H1 (cell line): ENCODE data around the gene RREB1. TPM values are rescaled to one million over a fixed set of nuclear protein-coding genes. Genes with fewer than 3 reads are reported as not detected.

Source experiments
- CTCF ChIA-PET: fragments of 300-600 bp; sonication (Branson Sonifier 250); formaldehyde crosslinking; loops from one replicate; lab custom pipeline; 2021; ENCODE audit not compliant: partially characterized antibody; lab: Charles Lee
- POLR2A ChIA-PET: fragments of 300-600 bp; sonication (Branson Sonifier 250); formaldehyde crosslinking; loops from one replicate; lab custom pipeline; 2021; ENCODE audit warnings: inconsistent platforms; ENCODE audit not compliant: partially characterized antibody; lab: Charles Lee
- DNase-seq, 2 experiments: peaks; one replicate each; pipeline versions ENCODE4 v3.0.0 to v3.0.0-alpha.2; 2010 to 2022; ENCODE audit warnings: low spot score in 2 of 2, low read depth in 1 of 2, mixed read lengths in 1 of 2
- FAIRE-seq: peaks from 2 replicates; lab custom pipeline; 2011; peaks lifted over from hg19 to GRCh38; lab: Jason Lieb, UNC
- H2AFZ ChIP-seq: 2 replicates; pipeline ENCODE4 v1.8.1; 2012; ENCODE audit warnings: low read length, inconsistent platforms
- H2AK5ac ChIP-seq: 2 replicates; pipeline ENCODE4 v1.6.1; 2013; ENCODE audit warnings: low read depth, low read length
- H2BK120ac ChIP-seq: replicated peaks from 2 replicates; pipeline ENCODE3; 2013; ENCODE audit warnings: low read depth, low read length, inconsistent platforms
- H2BK12ac ChIP-seq: 2 replicates; pipeline ENCODE4 v1.6.1; 2013; ENCODE audit warnings: low read depth, low read length
- H2BK15ac ChIP-seq: 2 replicates; pipeline ENCODE4 v1.6.1; 2013; ENCODE audit warnings: low read length
- H2BK20ac ChIP-seq: 2 replicates; pipeline ENCODE4 v1.6.1; 2013; ENCODE audit warnings: low read length
- H2BK5ac ChIP-seq: 2 replicates; pipeline ENCODE4 v1.6.1; 2013; ENCODE audit warnings: low read depth, low read length
- H3K14ac ChIP-seq: 2 replicates; pipeline ENCODE4 v1.6.1; 2013; ENCODE audit warnings: inconsistent platforms; ENCODE audit not compliant: insufficient read length
- H3K18ac ChIP-seq: 2 replicates; pipeline ENCODE4 v1.6.1; 2013; ENCODE audit warnings: low read length; ENCODE audit errors: extremely low read depth
- H3K23ac ChIP-seq: 2 replicates; pipeline ENCODE4 v1.6.1; 2013; ENCODE audit warnings: inconsistent platforms; ENCODE audit not compliant: insufficient read length
- H3K23me2 ChIP-seq: 2 replicates; pipeline ENCODE4 v1.6.1; 2013; ENCODE audit warnings: low read depth, low read length
- H3K27ac ChIP-seq: 2 replicates; pipeline ENCODE4 v1.6.1; 2011; ENCODE audit warnings: low read depth, low read length, inconsistent platforms
- H3K27me3 ChIP-seq, 4 experiments: replicated peaks in 1 of 4; 1 replicate in 1 of 4; 2 replicates in 3 of 4; pipeline versions ENCODE4 v1.6.1 to v1.8.1; 2011 to 2013; ENCODE audit warnings: low read length in 3 of 4, mild to moderate bottlenecking in 3 of 4, inconsistent platforms in 2 of 4, mixed read lengths in 2 of 4, moderate library complexity in 1 of 4; ENCODE audit not compliant: control insufficient read depth in 3 of 4, insufficient read depth in 3 of 4; ENCODE audit errors: extremely low read depth in 1 of 4
- H3K36me3 ChIP-seq, 4 experiments: 2 replicates each; pipeline versions ENCODE4 v1.6.1 to v1.8.1; 2011 to 2013; ENCODE audit warnings: mild to moderate bottlenecking in 4 of 4, low read length in 3 of 4, moderate library complexity in 2 of 4, control low read depth in 1 of 4, inconsistent platforms in 1 of 4; ENCODE audit not compliant: insufficient read depth in 4 of 4, control insufficient read depth in 2 of 4
- H3K4ac ChIP-seq: replicated peaks from 2 replicates; pipeline ENCODE3; 2013; ENCODE audit warnings: low read length, low read depth, mixed read lengths, inconsistent platforms; ENCODE audit not compliant: insufficient read length
- H3K4me1 ChIP-seq, 4 experiments: replicated peaks in 1 of 4; 1 replicate in 1 of 4; 2 replicates in 3 of 4; pipeline versions ENCODE4 v1.6.1 to v1.8.1; 2011 to 2013; ENCODE audit warnings: low read length in 3 of 4, inconsistent platforms in 2 of 4, mixed read lengths in 1 of 4; ENCODE audit not compliant: insufficient read depth in 4 of 4, control insufficient read depth in 3 of 4
- H3K4me2 ChIP-seq, 2 experiments: 2 replicates each; pipeline versions ENCODE4 v1.6.1 to v1.8.1; 2011 to 2013; ENCODE audit warnings: low read depth in 2 of 2, low read length in 2 of 2, control low read depth in 1 of 2, inconsistent platforms in 1 of 2, mild to moderate bottlenecking in 1 of 2; ENCODE audit not compliant: insufficient read depth in 1 of 2
- H3K4me3 ChIP-seq, 4 experiments: fragments of 200-600, 300-600 bp in 1 of 4; sonication (generic), shearing (Covaris generic), sonication (Bioruptor Twin) in 1 of 4; 2 replicates each; pipeline versions ENCODE4 v1.5.1 to v1.8.1; 2011 to 2016; ENCODE audit warnings: low read length in 4 of 4, low read depth in 3 of 4, control low read depth in 2 of 4, inconsistent platforms in 2 of 4, mild to moderate bottlenecking in 2 of 4, mixed read lengths in 1 of 4, moderate library complexity in 1 of 4; ENCODE audit not compliant: insufficient read depth in 2 of 4; ENCODE audit errors: extremely low read depth in 1 of 4
- H3K56ac ChIP-seq: replicated peaks from 2 replicates; pipeline ENCODE3; 2013; ENCODE audit warnings: low read depth, mild to moderate bottlenecking, mixed read lengths, low read length, inconsistent platforms; ENCODE audit not compliant: insufficient read length
- H3K79me1 ChIP-seq: 2 replicates; pipeline ENCODE4 v1.6.1; 2013; ENCODE audit warnings: low read depth, low read length, control low read depth
- H3K79me2 ChIP-seq, 2 experiments: 2 replicates each; pipeline versions ENCODE4 v1.6.1 to v1.8.1; 2012 to 2013; ENCODE audit warnings: low read length in 2 of 2, mild to moderate bottlenecking in 2 of 2, inconsistent platforms in 1 of 2; ENCODE audit not compliant: insufficient read depth in 2 of 2, control insufficient read depth in 1 of 2
- H3K9ac ChIP-seq, 4 experiments: replicated peaks in 1 of 4; 1 replicate in 1 of 4; 2 replicates in 3 of 4; pipeline versions ENCODE4 v1.6.1 to v1.8.1; 2011 to 2013; ENCODE audit warnings: low read depth in 3 of 4, low read length in 3 of 4, control low read depth in 2 of 4, mild to moderate bottlenecking in 2 of 4, moderate library complexity in 2 of 4, inconsistent platforms in 1 of 4; ENCODE audit errors: extremely low read depth in 1 of 4
- H3K9me3 ChIP-seq, 2 experiments: 2 replicates each; pipeline versions ENCODE4 v1.6.1 to v1.8.1; 2012 to 2013; ENCODE audit warnings: mild to moderate bottlenecking in 2 of 2, moderate library complexity in 2 of 2, control low read depth in 1 of 2, inconsistent platforms in 1 of 2, low read depth in 1 of 2, low read length in 1 of 2, mixed read lengths in 1 of 2; ENCODE audit not compliant: insufficient read depth in 2 of 2
- H4K20me1 ChIP-seq, 2 experiments: replicated peaks in 1 of 2; 2 replicates each; pipeline versions ENCODE3 to v1.8.1; 2011 to 2013; ENCODE audit warnings: inconsistent platforms in 2 of 2, low read length in 2 of 2, mild to moderate bottlenecking in 1 of 2; ENCODE audit not compliant: insufficient read depth in 2 of 2, control insufficient read depth in 1 of 2
- H4K5ac ChIP-seq: 2 replicates; pipeline ENCODE4 v1.6.1; 2013; ENCODE audit warnings: low read length, low read depth, mixed read lengths, inconsistent platforms; ENCODE audit not compliant: insufficient read length
- H4K8ac ChIP-seq: 2 replicates; pipeline ENCODE4 v1.8.0; 2013; ENCODE audit warnings: mild to moderate bottlenecking, moderate library complexity, low read length, inconsistent platforms; ENCODE audit not compliant: insufficient read depth; ENCODE audit errors: extremely low read depth
- H4K91ac ChIP-seq: replicated peaks from 2 replicates; pipeline ENCODE3; 2013; ENCODE audit warnings: low read length, mixed read lengths, inconsistent platforms; ENCODE audit not compliant: insufficient read length
- ASH2L ChIP-seq: fragments of 200-600, 300-600 bp; sonication (generic); IDR thresholded peaks from one replicate; pipeline ENCODE4 v1.7.1; 2017; ENCODE audit warnings: low read length
- BACH1 ChIP-seq: IDR thresholded peaks from 2 replicates; pipeline ENCODE4 v1.6.1; 2012; ENCODE audit warnings: low read length, improper control_type of control experiment
- CBX8 ChIP-seq: fragments of 300-800, 300-1000 bp; sonication (generic); IDR thresholded peaks from 2 replicates; pipeline ENCODE4 v1.7.1; 2016; ENCODE audit warnings: low read depth, low read length, borderline replicate concordance
- CHD1 ChIP-seq: IDR thresholded peaks from 2 replicates; pipeline ENCODE4 v1.6.1; 2012; ENCODE audit warnings: low read depth, low read length, improper control_type of control experiment
- EGR1 ChIP-seq: IDR thresholded peaks from 2 replicates; pipeline ENCODE4 v1.6.1; 2011; ENCODE audit warnings: low read depth, low read length, borderline replicate concordance
- EP300 ChIP-seq, 2 experiments: IDR thresholded peaks; 1 replicate in 1 of 2; 2 replicates in 1 of 2; pipeline ENCODE4 v1.6.1; 2011 to 2012; ENCODE audit warnings: low read depth in 2 of 2, low read length in 2 of 2, mild to moderate bottlenecking in 2 of 2, borderline replicate concordance in 1 of 2, inconsistent platforms in 1 of 2, moderate library complexity in 1 of 2
- FOSL1 ChIP-seq: IDR thresholded peaks from 2 replicates; pipeline ENCODE4 v1.6.1; 2011; ENCODE audit warnings: mild to moderate bottlenecking, low read depth, low read length, moderate library complexity; ENCODE audit not compliant: insufficient read depth
- GTF2F1 ChIP-seq: IDR thresholded peaks from 2 replicates; pipeline ENCODE4 v1.6.1; 2012; ENCODE audit warnings: low read depth, low read length, improper control_type of control experiment, borderline replicate concordance
- PHF8 ChIP-seq: fragments of 200-600 bp; sonication (generic); conservative IDR thresholded peaks from 2 replicates; pipeline ENCODE4 v1.7.1; 2012; ENCODE audit warnings: low read depth, mild to moderate bottlenecking, inconsistent platforms, low read length, moderate library complexity
- RAD21 ChIP-seq, 2 experiments: IDR thresholded peaks in 1 of 2; conservative IDR thresholded peaks in 1 of 2; 2 replicates each; pipeline ENCODE4 v1.6.1; 2011; ENCODE audit warnings: low read depth in 2 of 2, low read length in 2 of 2, improper control_type of control experiment in 1 of 2, inconsistent platforms in 1 of 2, mild to moderate bottlenecking in 1 of 2, moderate library complexity in 1 of 2
- SIRT6 ChIP-seq: IDR thresholded peaks from one replicate; pipeline ENCODE4 v1.7.1; 2012; ENCODE audit warnings: low read length, inconsistent platforms
- SP2 ChIP-seq: IDR thresholded peaks from 2 replicates; pipeline ENCODE4 v1.6.1; 2012; ENCODE audit warnings: mild to moderate bottlenecking, low read length, inconsistent platforms
- TAF1 ChIP-seq: IDR thresholded peaks from 2 replicates; pipeline ENCODE4 v1.6.1; 2011; ENCODE audit warnings: mild to moderate bottlenecking, low read depth, low read length
- TAF7 ChIP-seq: optimal IDR thresholded peaks from 2 replicates; pipeline ENCODE3; 2011; ENCODE audit warnings: low read depth, mild to moderate bottlenecking, inconsistent platforms, low read length, moderate library complexity, borderline replicate concordance
- YY1 ChIP-seq: IDR thresholded peaks from 2 replicates; pipeline ENCODE4 v1.6.1; 2011; ENCODE audit warnings: low read depth, mild to moderate bottlenecking, low read length
- WGBS, 2 experiments: shearing (Covaris generic) in 1 of 2; methylation state at CpG; one replicate each; pipeline versions ENCODE4 v1.1.6 to v1.1.7; 2013 to 2015; ENCODE audit warnings: low lambda C conversion rate in 2 of 2, mixed read lengths in 2 of 2, inconsistent platforms in 1 of 2, low coverage in 1 of 2, missing lambda C conversion rate in 1 of 2; ENCODE audit not compliant: insufficient replicate concordance in 2 of 2, insufficient coverage in 1 of 2, insufficient read length in 1 of 2; ENCODE audit errors: extremely low coverage in 1 of 2, missing lambda C conversion rate in 1 of 2; 5-methylcytosine and 5-hydroxymethylcytosine counted together
- polyA plus RNA-seq, 7 experiments: library from polyadenylated mRNA; depleted of rRNA in 3 of 7; stranded (reverse) in 5 of 7; unstranded in 2 of 7; fragments of >200 nt in 5 of 7; fragments of 200-250 nt in 2 of 7; gene quantifications; 1 replicate in 5 of 7; 2 replicates in 1 of 7; 4 replicates in 1 of 7; pipeline versions ENCODE4 v1.2.1 to v1.2.3, GENCODE V29; 2011 to 2013; ENCODE audit warnings: missing spikeins in 2 of 7, mixed read lengths in 2 of 7
- total RNA-seq: library from RNA; stranded (reverse); fragmentation: NEBNext Ultra II Directional; extraction: Animal tissue kit (Norgen Biotek cat#: 25700); gene quantifications from 2 replicates; pipeline ENCODE4 v1.2.1, GENCODE V29; 2021

Gene RREB1
- total and polyA plus RNA-seq, 2 of the 8 experiments (the other 6 are each of a cell fraction or from before 2014, with no cell fraction given), result 3.9 to 34.7 TPM

GRCh38 chr6:7264041-7264440 is 156.3 kb downstream of the RREB1 start:
- no peaks in the 10 kb centered on the region for H4K20me1 ChIP-seq
- FAIRE-seq, result no peak
- H3K4ac ChIP-seq, result no peak overlapping the region
- ChIA-PET POLR2A (interaction anchor here (1.4 kb wide), 1 partner anchor 12 kb away, joined by 5 read pairs; no protein-coding TSS in a partner anchor), CTCF (interaction anchor here (0.7 to 3.1 kb wide), 4 partner anchors 11 to 352 kb away, joined by 3 to 26 read pairs (median 6); no protein-coding TSS in a partner anchor)
- H2BK120ac ChIP-seq, result no peak overlapping the region
- no peaks in the 10 kb centered on the region for H3K79me1 ChIP-seq
- H3K27me3 ChIP-seq, result no peaks in the 10 kb centered on the region
- H3K4me1 ChIP-seq, result peaks cover 0 to 16% (median 11%) of the 10 kb centered on the region in 4 experiments; a peak in 6 of 7 replicates
- no peak overlapping the region for H2BK12ac ChIP-seq
- DNase-seq, result no peak
- no peak overlapping the region for H3K23ac ChIP-seq
- H3K23me2 ChIP-seq, result peaks cover 14% of the 10 kb centered on the region
- H2BK20ac ChIP-seq, result no peak overlapping the region
- no peak overlapping the region for H4K8ac ChIP-seq
- no peak overlapping the region for H3K9ac ChIP-seq
- H4K5ac ChIP-seq, result no peak overlapping the region
- H4K91ac ChIP-seq, result no peak overlapping the region
- H2BK15ac ChIP-seq, result no peak overlapping the region
- WGBS, 2 experiments, result 90% methylated on average over 15 of the region's 15 CpGs; no CpG with 5 or more reads in 1 of the 2 experiments
- H3K79me2 ChIP-seq, result no peaks in the 10 kb centered on the region
- H3K56ac ChIP-seq, result no peak overlapping the region
- H2AK5ac ChIP-seq, result no peak overlapping the region
- H3K18ac ChIP-seq, result no peak overlapping the region
- no peak overlapping the region for H2AFZ ChIP-seq
- H3K36me3 ChIP-seq, result no peaks in the 10 kb centered on the region
- H3K27ac ChIP-seq, result no peak overlapping the region
- H3K4me2 ChIP-seq, result no peak overlapping the region
- no peak overlapping the region for H3K14ac ChIP-seq
- H3K4me3 ChIP-seq, result no peak overlapping the region
- H3K9me3 ChIP-seq, result no peaks in the 10 kb centered on the region
- no peak overlapping the region for H2BK5ac ChIP-seq
- TF ChIP-seq FOSL1 (no peak), CBX8 (no peak), YY1 (no peak), RAD21 (IDR thresholded peaks at IDR 0.05 in 1 of 2, conservative IDR thresholded peaks at IDR 0.05 in 1 of 2; ENCODE audit: low read depth in 2 of 2, low read length in 2 of 2) (no peak), CHD1 (no peak), TAF7 (no peak), SIRT6 (no peak), BACH1 (no peak), EP300 (IDR thresholded peaks at IDR 0.05; ENCODE audit: borderline replicate concordance in 1 of 2, low read depth in 2 of 2, low read length in 2 of 2) (no peak), SP2 (no peak), GTF2F1 (no peak), ASH2L (no peak), TAF1 (no peak), EGR1 (no peak), PHF8 (no peak)
